Cerebellar cortex (tissue), 1 donor: ENCODE data around the gene TFIP11.
"Not testable (repeated sequence)": the region's sequence is repeated elsewhere in the genome, so short reads cannot be mapped to it uniquely, and the experiment has no call there.

Experiments
- DNase-seq: peaks from one replicate; pipeline ENCODE4 v3.0.0-alpha.2; 2015; ENCODE audit warnings: low spot score

TFIP11 gene

GRCh38 chr22:26541167-26541819, 29.0 kb upstream of the TFIP11 start:
- no peak for DNase-seq

GRCh38 chr22:26540119-26540518, 27.8 kb upstream of the TFIP11 start:
- DNase-seq, result no peak

GRCh38 chr22:26536762-26537134, 24.5 kb upstream of the TFIP11 start:
- DNase-seq, result no peak

- DNase-seq, result no peak
These were observed 23.9 kb upstream of the TFIP11 start for GRCh38 chr22:26536056-26536761.

GRCh38 chr22:26535603-26535908, 23.3 kb upstream of the TFIP11 start:
- no peak for DNase-seq

- DNase-seq, result no peak
These were observed 22.8 kb upstream of the TFIP11 start for GRCh38 chr22:26534874-26535602.

GRCh38 chr22:26534171-26534855, 22.0 kb upstream of the TFIP11 start:
- no peak for DNase-seq

GRCh38 chr22:26529345-26529744, 17.1 kb upstream of the TFIP11 start:
- no peak for DNase-seq

GRCh38 chr22:26528518-26528917, 16.2 kb upstream of the TFIP11 start:
- not testable (repeated sequence) for DNase-seq

- DNase-seq, result no peak
These were observed 15.5 kb upstream of the TFIP11 start for GRCh38 chr22:26527574-26528465.

GRCh38 chr22:26527167-26527566, 14.9 kb upstream of the TFIP11 start:
- no peak for DNase-seq

GRCh38 chr22:26525946-26526564, 13.8 kb upstream of the TFIP11 start:
- DNase-seq, result no peak

- DNase-seq, result no peak
These were observed 12.6 kb upstream of the TFIP11 start for GRCh38 chr22:26524870-26525269.

- no peak for DNase-seq
These were observed 10.3 kb upstream of the TFIP11 start for GRCh38 chr22:26522592-26522991.

- DNase-seq, result no peak
These were observed 9.7 kb upstream of the TFIP11 start for GRCh38 chr22:26522012-26522411.

GRCh38 chr22:26517429-26517828, 5.2 kb upstream of the TFIP11 start:
- no peak for DNase-seq

GRCh38 chr22:26516503-26516902, 4.2 kb upstream of the TFIP11 start:
- DNase-seq, result no peak

- DNase-seq, result no peak
These were observed 3.7 kb upstream of the TFIP11 start for GRCh38 chr22:26515931-26516330.

GRCh38 chr22:26514419-26515161, 2.3 kb upstream of the TFIP11 start:
- no peak for DNase-seq

GRCh38 chr22:26513838-26514237, 1.6 kb upstream of the TFIP11 start:
- DNase-seq, result no peak

GRCh38 chr22:26508148-26508547, 4.1 kb downstream of the TFIP11 start:
- DNase-seq, result no peak
